ENCODE measurements around the gene SYT1. TPM values are rescaled to one million over a fixed set of nuclear protein-coding genes. Genes with fewer than 3 reads are reported as not detected.

The SYT1 gene
- total RNA-seq, 4 donors from 2014 or later, result 4.1 to 10.0 (median 6.7) TPM

GRCh38 chr12:78963439-78964227 lies 99.1 kb downstream of the SYT1 start:
- intact Hi-C loops (cut with DNase I), result no loop called here
- TF ChIP-seq POLR2A (IDR thresholded peaks at IDR 0.05; ENCODE audit: low read depth), result no peak
- TF ChIP-seq CTCF (IDR thresholded peaks at IDR 0.05), result no peak
- no peak for TF ChIP-seq EP300 (IDR thresholded peaks at IDR 0.05)
- TF ChIP-seq POLR2AphosphoS5 (IDR thresholded peaks at IDR 0.05), result no peak
- H3K36me3 ChIP-seq, result no peaks in the 10 kb centered on the region
- H3K9me3 ChIP-seq, result no peaks in the 10 kb centered on the region
- H3K4me1 ChIP-seq, result no peaks in the 10 kb centered on the region
- H3K27me3 ChIP-seq, result no peaks in the 10 kb centered on the region
- no peak for DNase-seq (ENCODE audit: extremely low spot score)
- H3K4me3 ChIP-seq, result no peak overlapping the region
- 76% methylated on average over 1 of the region's 1 CpG for WGBS
- H3K27ac ChIP-seq (replicated peaks in 1 of 4), result no peak overlapping the region

- Histone ChIP-seq H3K27me3 (no peaks in the 10 kb centered on the region), H3K4me1 (no peaks in the 10 kb centered on the region), H3K9me3 (no peaks in the 10 kb centered on the region), H3K27ac (replicated peaks in 1 of 4) (no peak overlapping the region), H3K4me3 (no peak overlapping the region), H3K36me3 (no peaks in the 10 kb centered on the region)
- intact Hi-C loops (cut with DNase I), result no loop called here
- DNase-seq (ENCODE audit: extremely low spot score), result no peak
- TF ChIP-seq POLR2A (IDR thresholded peaks at IDR 0.05; ENCODE audit: low read depth) (no peak), CTCF (IDR thresholded peaks at IDR 0.05) (no peak), EP300 (IDR thresholded peaks at IDR 0.05) (no peak), POLR2AphosphoS5 (IDR thresholded peaks at IDR 0.05) (no peak)
These were observed 99.9 kb downstream of the SYT1 start for GRCh38 chr12:78964521-78964920.

GRCh38 chr12:78966062-78966461 lies 101.5 kb downstream of the SYT1 start:
- no peaks in the 10 kb centered on the region for H3K36me3 ChIP-seq
- intact Hi-C loops (cut with DNase I), result no loop called here
- 89% methylated on average over 2 of the region's 2 CpGs for WGBS
- no peaks in the 10 kb centered on the region for H3K9me3 ChIP-seq
- no peak for DNase-seq (ENCODE audit: extremely low spot score)
- no peaks in the 10 kb centered on the region for H3K27me3 ChIP-seq
- TF ChIP-seq CTCF (IDR thresholded peaks at IDR 0.05), result no peak
- no peak for TF ChIP-seq EP300 (IDR thresholded peaks at IDR 0.05)
- TF ChIP-seq POLR2AphosphoS5 (IDR thresholded peaks at IDR 0.05), result no peak
- TF ChIP-seq POLR2A (IDR thresholded peaks at IDR 0.05; ENCODE audit: low read depth), result no peak
- H3K4me1 ChIP-seq, result no peaks in the 10 kb centered on the region
- no peak overlapping the region for H3K4me3 ChIP-seq
- no peak overlapping the region for H3K27ac ChIP-seq (replicated peaks in 1 of 4)

- Histone ChIP-seq H3K27me3 (no peaks in the 10 kb centered on the region), H3K27ac (replicated peaks in 1 of 4) (no peak overlapping the region), H3K4me3 (no peak overlapping the region), H3K4me1 (no peaks in the 10 kb centered on the region), H3K36me3 (no peaks in the 10 kb centered on the region), H3K9me3 (no peaks in the 10 kb centered on the region)
- 62% methylated on average over 2 of the region's 2 CpGs for WGBS
- DNase-seq (ENCODE audit: extremely low spot score), result no peak
- intact Hi-C loops (cut with DNase I), result no loop called here
- TF ChIP-seq CTCF (IDR thresholded peaks at IDR 0.05) (no peak), POLR2AphosphoS5 (IDR thresholded peaks at IDR 0.05) (no peak), POLR2A (IDR thresholded peaks at IDR 0.05; ENCODE audit: low read depth) (no peak), EP300 (IDR thresholded peaks at IDR 0.05) (no peak)
These were observed 102.4 kb downstream of the SYT1 start for GRCh38 chr12:78966926-78967325.

GRCh38 chr12:78968226-78968625 lies 103.7 kb downstream of the SYT1 start:
- WGBS, result 96% methylated on average over 1 of the region's 1 CpG
- H3K36me3 ChIP-seq, result no peaks in the 10 kb centered on the region
- H3K9me3 ChIP-seq, result no peaks in the 10 kb centered on the region
- H3K4me1 ChIP-seq, result no peaks in the 10 kb centered on the region
- no peaks in the 10 kb centered on the region for H3K27me3 ChIP-seq
- TF ChIP-seq POLR2A (IDR thresholded peaks at IDR 0.05; ENCODE audit: low read depth) (no peak), EP300 (IDR thresholded peaks at IDR 0.05) (no peak), CTCF (IDR thresholded peaks at IDR 0.05) (no peak), POLR2AphosphoS5 (IDR thresholded peaks at IDR 0.05) (no peak)
- H3K4me3 ChIP-seq, result no peak overlapping the region
- no peak for DNase-seq (ENCODE audit: extremely low spot score)
- intact Hi-C loops (cut with DNase I), result no loop called here
- no peak overlapping the region for H3K27ac ChIP-seq (replicated peaks in 1 of 4)
